IMR-90 (cell line): ENCODE data around the gene AKIRIN1.

Source experiments
- BHLHE40 ChIP-seq: fragments of 150-350 bp; IDR thresholded peaks from 2 replicates; pipeline ENCODE4 v1.6.1; 2016; ENCODE audit warnings: mild to moderate bottlenecking, low read depth, low read length
- CEBPB ChIP-seq: IDR thresholded peaks from 2 replicates; pipeline ENCODE4 v1.6.1; 2012; ENCODE audit warnings: low read depth, low read length, improper control_type of control experiment
- MAFK ChIP-seq: IDR thresholded peaks from 2 replicates; pipeline ENCODE4 v1.6.1; 2012; ENCODE audit warnings: low read depth, low read length, improper control_type of control experiment
- MAZ ChIP-seq: IDR thresholded peaks from 2 replicates; pipeline ENCODE4 v1.6.1; 2012; ENCODE audit warnings: low read depth, mild to moderate bottlenecking, low read length, improper control_type of control experiment, moderate library complexity, borderline replicate concordance
- MXI1 ChIP-seq: IDR thresholded peaks from 2 replicates; pipeline ENCODE4 v1.6.1; 2012; ENCODE audit warnings: low read depth, mild to moderate bottlenecking, low read length, moderate library complexity, borderline replicate concordance
- NFE2L2 ChIP-seq: fragments of 150-350 bp; IDR thresholded peaks from 2 replicates; pipeline ENCODE4 v1.6.1; 2016; ENCODE audit warnings: low read depth, mild to moderate bottlenecking, low read length
- POLR2A ChIP-seq: IDR thresholded peaks from 2 replicates; pipeline ENCODE4 v1.6.1; 2012; ENCODE audit warnings: mild to moderate bottlenecking, low read depth, low read length
- RCOR1 ChIP-seq: IDR thresholded peaks from 2 replicates; pipeline ENCODE4 v1.6.1; 2012; ENCODE audit warnings: mild to moderate bottlenecking, low read length, improper control_type of control experiment; ENCODE audit not compliant: insufficient replicate concordance
- SMC3 ChIP-seq: fragments of 150-350 bp; IDR thresholded peaks from 2 replicates; pipeline ENCODE4 v1.6.1; 2016; ENCODE audit warnings: low read depth, mild to moderate bottlenecking, antibody characterized with exemption, low read length, moderate library complexity
- USF2 ChIP-seq: fragments of 150-350 bp; IDR thresholded peaks from 2 replicates; pipeline ENCODE4 v1.6.1; 2017; ENCODE audit warnings: mild to moderate bottlenecking, antibody characterized with exemption, low read length, low read depth
- TF ChIP-seq, protein P1 (sequence below): conservative IDR thresholded peaks from 2 replicates; pipeline ENCODE4 v1.5.1; 2012; ENCODE audit warnings: mild to moderate bottlenecking, low read depth, low read length, improper control_type of control experiment

GRCh38 chr1:39021426-39021825 is 30.4 kb downstream of the AKIRIN1 start:
- TF ChIP-seq BHLHE40 (no peak), POLR2A (no peak), SMC3 (no peak), CEBPB (no peak), MXI1 (no peak), MAZ (no peak), MAFK (no peak), USF2 (no peak), NFE2L2 (no peak), RCOR1 (no peak)
- TF ChIP-seq, protein P1, sequence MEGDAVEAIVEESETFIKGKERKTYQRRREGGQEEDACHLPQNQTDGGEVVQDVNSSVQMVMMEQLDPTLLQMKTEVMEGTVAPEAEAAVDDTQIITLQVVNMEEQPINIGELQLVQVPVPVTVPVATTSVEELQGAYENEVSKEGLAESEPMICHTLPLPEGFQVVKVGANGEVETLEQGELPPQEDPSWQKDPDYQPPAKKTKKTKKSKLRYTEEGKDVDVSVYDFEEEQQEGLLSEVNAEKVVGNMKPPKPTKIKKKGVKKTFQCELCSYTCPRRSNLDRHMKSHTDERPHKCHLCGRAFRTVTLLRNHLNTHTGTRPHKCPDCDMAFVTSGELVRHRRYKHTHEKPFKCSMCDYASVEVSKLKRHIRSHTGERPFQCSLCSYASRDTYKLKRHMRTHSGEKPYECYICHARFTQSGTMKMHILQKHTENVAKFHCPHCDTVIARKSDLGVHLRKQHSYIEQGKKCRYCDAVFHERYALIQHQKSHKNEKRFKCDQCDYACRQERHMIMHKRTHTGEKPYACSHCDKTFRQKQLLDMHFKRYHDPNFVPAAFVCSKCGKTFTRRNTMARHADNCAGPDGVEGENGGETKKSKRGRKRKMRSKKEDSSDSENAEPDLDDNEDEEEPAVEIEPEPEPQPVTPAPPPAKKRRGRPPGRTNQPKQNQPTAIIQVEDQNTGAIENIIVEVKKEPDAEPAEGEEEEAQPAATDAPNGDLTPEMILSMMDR = no peak
